ENCODE results near the gene PNPLA7. TPM values are rescaled to one million over a fixed set of nuclear protein-coding genes. Genes with fewer than 3 reads are reported as not detected.

PNPLA7 gene
- total and polyA plus RNA-seq, 4 donors = 0.79 to 8.9 (median 7.7) TPM

DNA sequence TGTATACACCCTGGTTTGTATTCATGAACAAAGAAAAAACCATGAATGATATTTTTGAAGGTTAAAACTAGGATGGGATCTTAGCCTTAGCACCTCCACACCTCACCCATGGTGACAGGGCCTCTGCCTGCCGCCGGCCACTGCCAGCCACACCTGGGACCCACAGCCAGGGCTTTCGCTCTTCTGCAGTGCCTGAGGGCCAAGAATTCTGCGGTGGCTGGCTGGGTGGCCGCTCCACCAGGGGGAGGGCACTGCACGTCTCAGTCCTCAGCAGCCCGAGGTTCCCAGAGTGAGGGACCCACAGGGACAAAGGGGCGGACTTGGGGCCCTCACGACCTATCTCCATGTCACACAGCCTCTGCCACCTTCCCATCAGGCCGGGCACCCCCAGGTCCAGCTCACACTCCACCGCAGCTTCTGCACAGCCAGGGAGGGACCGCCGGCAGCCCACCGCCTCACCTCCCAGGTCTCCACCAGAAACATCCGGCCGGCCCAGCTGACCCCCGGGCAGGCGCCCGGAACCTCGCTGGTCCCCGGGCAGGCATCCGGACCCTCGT is 134.1 kb downstream of the PNPLA7 start:
- Histone ChIP-seq H3K4me3 (no peak overlapping the region), H3K36me3 (ENCODE audit: control insufficient read depth in 4 of 4, insufficient read depth in 4 of 4, low read length in 4 of 4) (peaks cover 0 to 3% (median 0%) of the 10 kb centered on the region in 4 donors), H3K9ac (ENCODE audit: insufficient read depth in 1 of 2, low read length in 2 of 2) (no peak overlapping the region), H3K4me1 (ENCODE audit: control insufficient read depth in 5 of 5, insufficient read depth in 5 of 5, low read length in 5 of 5) (peaks cover 0 to 4% (median 0%) of the 10 kb centered on the region in 5 donors), H3K27ac (ENCODE audit: low read depth in 1 of 2, low read length in 1 of 2) (peak overlapping the region in 1 of 2 donors; percentile 32), H3K27me3 (ENCODE audit: control insufficient read depth in 3 of 3, insufficient read depth in 3 of 3, low read length in 2 of 3) (no peaks in the 10 kb centered on the region), H3K9me3 (ENCODE audit: control insufficient read depth in 4 of 4, insufficient read depth in 3 of 4, low read length in 3 of 4) (no peaks in the 10 kb centered on the region)
- TF ChIP-seq, protein P1, sequence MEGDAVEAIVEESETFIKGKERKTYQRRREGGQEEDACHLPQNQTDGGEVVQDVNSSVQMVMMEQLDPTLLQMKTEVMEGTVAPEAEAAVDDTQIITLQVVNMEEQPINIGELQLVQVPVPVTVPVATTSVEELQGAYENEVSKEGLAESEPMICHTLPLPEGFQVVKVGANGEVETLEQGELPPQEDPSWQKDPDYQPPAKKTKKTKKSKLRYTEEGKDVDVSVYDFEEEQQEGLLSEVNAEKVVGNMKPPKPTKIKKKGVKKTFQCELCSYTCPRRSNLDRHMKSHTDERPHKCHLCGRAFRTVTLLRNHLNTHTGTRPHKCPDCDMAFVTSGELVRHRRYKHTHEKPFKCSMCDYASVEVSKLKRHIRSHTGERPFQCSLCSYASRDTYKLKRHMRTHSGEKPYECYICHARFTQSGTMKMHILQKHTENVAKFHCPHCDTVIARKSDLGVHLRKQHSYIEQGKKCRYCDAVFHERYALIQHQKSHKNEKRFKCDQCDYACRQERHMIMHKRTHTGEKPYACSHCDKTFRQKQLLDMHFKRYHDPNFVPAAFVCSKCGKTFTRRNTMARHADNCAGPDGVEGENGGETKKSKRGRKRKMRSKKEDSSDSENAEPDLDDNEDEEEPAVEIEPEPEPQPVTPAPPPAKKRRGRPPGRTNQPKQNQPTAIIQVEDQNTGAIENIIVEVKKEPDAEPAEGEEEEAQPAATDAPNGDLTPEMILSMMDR (IDR thresholded peaks at IDR 0.05; ENCODE audit: control extremely low read depth, extremely low read depth) = no peak
- no peak for DNase-seq
- 97% methylated on average over 23 of the region's 23 CpGs for WGBS, 2 donors
- no peak for ATAC-seq (ENCODE audit: insufficient read depth, low FRiP score)

DNA sequence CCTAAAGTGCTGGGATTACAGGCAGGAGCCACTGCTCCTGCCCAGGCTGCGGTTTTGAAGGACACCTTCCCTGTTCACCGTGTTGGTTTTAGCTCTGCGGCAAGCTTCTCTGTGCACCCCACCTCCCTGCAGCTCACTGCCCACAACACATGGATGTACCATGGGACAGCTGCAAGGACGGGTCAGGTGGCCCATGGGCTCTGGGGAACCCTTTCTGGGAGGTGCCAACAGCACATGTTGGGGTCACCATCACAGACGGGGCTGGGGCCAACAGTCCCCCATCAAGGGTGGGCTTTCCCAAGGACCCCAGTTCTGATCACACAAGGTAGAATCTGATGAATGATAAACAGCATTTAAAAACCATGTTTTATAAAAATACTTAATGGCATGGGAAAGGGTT is 134.8 kb downstream of the PNPLA7 start:
- H3K36me3 ChIP-seq (ENCODE audit: control insufficient read depth in 4 of 4, insufficient read depth in 4 of 4, low read length in 4 of 4) = peaks cover 0 to 3% (median 0%) of the 10 kb centered on the region in 4 donors
- H3K27ac ChIP-seq (ENCODE audit: low read depth in 1 of 2, low read length in 1 of 2) = no peak overlapping the region
- no peak for ATAC-seq (ENCODE audit: insufficient read depth, low FRiP score)
- no peak overlapping the region for H3K9ac ChIP-seq (ENCODE audit: insufficient read depth in 1 of 2, low read length in 2 of 2)
- no peaks in the 10 kb centered on the region for H3K9me3 ChIP-seq (ENCODE audit: control insufficient read depth in 4 of 4, insufficient read depth in 3 of 4, low read length in 3 of 4)
- 97 to 98% methylated on average over 5 of the region's 5 CpGs for WGBS, 2 donors
- TF ChIP-seq, protein P1 (IDR thresholded peaks at IDR 0.05; ENCODE audit: control extremely low read depth, extremely low read depth) = no peak
- H3K4me3 ChIP-seq = no peak overlapping the region
- H3K4me1 ChIP-seq (ENCODE audit: control insufficient read depth in 5 of 5, insufficient read depth in 5 of 5, low read length in 5 of 5) = peaks cover 0 to 11% (median 0%) of the 10 kb centered on the region in 5 donors
- no peaks in the 10 kb centered on the region for H3K27me3 ChIP-seq (ENCODE audit: control insufficient read depth in 3 of 3, insufficient read depth in 3 of 3, low read length in 2 of 3)
- DNase-seq = no peak

DNA sequence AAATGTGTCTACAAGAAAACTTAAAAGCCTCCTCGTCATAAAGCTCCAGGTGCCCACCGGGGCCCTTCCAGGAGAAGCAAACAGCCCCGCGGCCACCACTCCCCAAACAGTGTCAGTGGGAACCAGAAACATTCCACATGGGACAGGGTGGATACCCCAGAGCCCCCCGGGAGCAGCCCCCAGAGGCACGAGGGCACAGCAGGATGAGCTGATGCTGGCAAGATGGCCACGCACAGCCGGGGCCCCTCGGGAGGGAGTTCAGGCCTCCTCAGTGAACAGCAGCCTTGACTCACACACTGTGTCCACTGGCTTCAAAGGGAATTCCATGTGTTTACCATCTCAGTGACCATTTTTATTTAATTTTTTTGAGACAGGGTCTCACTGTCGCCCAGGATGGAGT is 137.8 kb downstream of the PNPLA7 start:
- ATAC-seq (ENCODE audit: insufficient read depth, low FRiP score) (no peak), DNase-seq (no peak)
- no peaks in the 10 kb centered on the region for H3K9me3 ChIP-seq (ENCODE audit: control insufficient read depth in 4 of 4, insufficient read depth in 3 of 4, low read length in 3 of 4)
- H3K27ac ChIP-seq (ENCODE audit: low read depth in 1 of 2, low read length in 1 of 2) = peak overlapping the region; percentile 26 to 43
- WGBS, 2 donors = 81 to 90% methylated on average over 10 of the region's 10 CpGs
- peaks cover 0 to 5% (median 0%) of the 10 kb centered on the region in 4 donors for H3K36me3 ChIP-seq (ENCODE audit: control insufficient read depth in 4 of 4, insufficient read depth in 4 of 4, low read length in 4 of 4)
- no peaks in the 10 kb centered on the region for H3K27me3 ChIP-seq (ENCODE audit: control insufficient read depth in 3 of 3, insufficient read depth in 3 of 3, low read length in 2 of 3)
- H3K4me1 ChIP-seq (ENCODE audit: control insufficient read depth in 5 of 5, insufficient read depth in 5 of 5, low read length in 5 of 5) = peaks cover 0 to 12% (median under 1%) of the 10 kb centered on the region in 5 donors
- TF ChIP-seq, protein P1 (IDR thresholded peaks at IDR 0.05; ENCODE audit: control extremely low read depth, extremely low read depth) = no peak
- no peak overlapping the region for H3K9ac ChIP-seq (ENCODE audit: insufficient read depth in 1 of 2, low read length in 2 of 2)
- no peak overlapping the region for H3K4me3 ChIP-seq

All from lung (tissue), 12 donors.